Natural killer cell (primary cell): Measurements from ENCODE around the gene PLCH2. TPM values are rescaled to one million over a fixed set of nuclear protein-coding genes. Genes with fewer than 3 reads are reported as not detected.
"Not testable (repeated sequence)": the region's sequence is repeated elsewhere in the genome, so short reads cannot be mapped to it uniquely, and the experiment has no call there.

Experiments
- ATAC-seq, 3 donors: fragments of 150-1000 bp in 2 of 3; fragments of 200-7000 bp in 1 of 3; cut with Tn5 transposase; 1 replicate in 1 of 3; 2 replicates in 2 of 3; pipeline ENCODE4 v1.10.0; 2021; ENCODE audit warnings: mild to moderate bottlenecking in 2 of 3, moderate library complexity in 2 of 3
- DNase-seq, 2 donors: peaks; one replicate each; pipeline versions ENCODE4 v3.0.0 to v3.0.0-alpha.2; 2013 to 2021; ENCODE audit warnings: mixed read lengths in 1 of 2
- H3K27ac ChIP-seq: one replicate; pipeline ENCODE4 v1.5.1; 2013; ENCODE audit warnings: mild to moderate bottlenecking, low read length
- H3K27me3 ChIP-seq: one replicate; pipeline ENCODE4 v1.6.1; 2013; ENCODE audit warnings: low read length; ENCODE audit not compliant: control insufficient read depth, insufficient read depth
- H3K36me3 ChIP-seq: one replicate; pipeline ENCODE4 v1.6.1; 2013; ENCODE audit warnings: low read length; ENCODE audit not compliant: control insufficient read depth, insufficient read depth
- H3K4me1 ChIP-seq: one replicate; pipeline ENCODE4 v1.6.1; 2013; ENCODE audit warnings: low read length; ENCODE audit not compliant: control insufficient read depth, insufficient read depth
- H3K4me3 ChIP-seq: one replicate; pipeline ENCODE4 v1.5.1; 2013; ENCODE audit warnings: low read length
- H3K9me3 ChIP-seq: one replicate; pipeline ENCODE4 v1.6.1; 2013; ENCODE audit warnings: low read length; ENCODE audit not compliant: control insufficient read depth, insufficient read depth
- H3K27ac Mint-ChIP-seq, 2 donors: one replicate each; pipeline ENCODE4 v1.8.0; 2022; ENCODE audit warnings: mild to moderate bottlenecking in 2 of 2, mixed read lengths in 2 of 2, moderate library complexity in 1 of 2
- H3K27me3 Mint-ChIP-seq, 2 donors: one replicate each; pipeline ENCODE4 v1.8.0; 2022; ENCODE audit warnings: low read depth in 2 of 2, mixed read lengths in 2 of 2
- H3K36me3 Mint-ChIP-seq: one replicate; pipeline ENCODE4 v1.8.0; 2022; ENCODE audit warnings: mixed read lengths
- H3K4me1 Mint-ChIP-seq, 2 donors: one replicate each; pipeline ENCODE4 v1.8.0; 2022; ENCODE audit warnings: mixed read lengths in 2 of 2
- H3K4me3 Mint-ChIP-seq: one replicate; pipeline ENCODE4 v1.8.0; 2022; ENCODE audit warnings: mild to moderate bottlenecking, moderate library complexity, mixed read lengths
- H3K9me3 Mint-ChIP-seq, 2 donors: one replicate each; pipeline ENCODE4 v1.8.0; 2022; ENCODE audit warnings: mixed read lengths in 2 of 2
- WGBS: methylation state at CpG from one replicate; pipeline ENCODE4 v1.1.7; 2013; ENCODE audit warnings: missing lambda C conversion rate; ENCODE audit not compliant: insufficient coverage; 5-methylcytosine and 5-hydroxymethylcytosine counted together
- intact Hi-C: fragments of 100-400 bp; cut with micrococcal nuclease; formaldehyde crosslinking; loops from one replicate; pipeline ENCODE4 v1.14.2; 2022
- total RNA-seq, 4 donors: library from RNA; stranded (reverse); fragments of 120-200 nt in 1 of 4; gene quantifications; one replicate each; pipeline versions ENCODE4 v1.2.3 to v1.2.4, GENCODE V29; 2013 to 2022
- TF ChIP-seq, protein P1 (sequence below): fragments of 200-600 bp; IDR thresholded peaks from one replicate; pipeline ENCODE4 v1.8.0; 2022; ENCODE audit warnings: antibody characterized with exemption

Gene PLCH2
- total RNA-seq, 3 donors from 2014 or later (not counting 1 experiment from before 2014, with no cell fraction given) = 77.1 to 116 (median 106) TPM

DNA sequence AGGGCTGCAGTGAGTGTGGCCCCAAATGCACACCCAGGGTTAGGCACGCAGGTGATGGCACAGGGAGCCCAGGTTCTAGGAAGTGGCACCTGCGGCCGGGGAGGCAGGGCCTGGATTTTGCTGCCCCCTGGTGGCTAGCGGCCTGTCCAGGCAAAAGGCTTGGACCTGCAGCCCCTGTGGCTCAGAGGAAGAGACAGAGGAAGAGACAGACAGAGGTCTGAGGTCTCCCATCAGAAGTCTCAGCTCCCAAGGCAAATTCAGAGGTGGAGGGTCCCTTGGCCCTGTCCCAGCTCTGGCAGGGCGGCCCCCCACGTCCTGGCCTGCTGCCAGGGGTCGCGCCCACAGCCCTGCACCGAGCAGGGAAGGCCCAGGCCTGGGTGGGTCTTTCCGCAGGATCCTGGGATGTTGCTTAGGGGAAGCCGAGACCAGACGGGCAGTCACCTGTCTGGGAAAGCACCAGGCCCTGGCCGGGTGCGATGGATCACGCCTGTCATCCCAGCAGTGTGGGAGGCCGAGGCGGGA is 72.0 kb downstream of the PLCH2 start:
- WGBS = 2% methylated on average over 17 of the region's 17 CpGs
- Histone ChIP-seq H3K4me3 (peak overlapping the region; percentile 93), H3K4me1 (peaks cover 54% of the 10 kb centered on the region), H3K27ac (peak overlapping the region; percentile 97), H3K27me3 (no peaks in the 10 kb centered on the region), H3K9me3 (no peaks in the 10 kb centered on the region), H3K36me3 (no peaks in the 10 kb centered on the region)
- DNase-seq = peak; percentile 80 to 91
- intact Hi-C loops = loop anchor here (1.0 to 10.0 kb wide), 3 partner anchors 97 to 353 kb away; partner anchors contain the start of gene FAAP20
- Mint-ChIP-seq H3K27me3 (no peaks in the 10 kb centered on the region), H3K9me3 (no peaks in the 10 kb centered on the region), H3K27ac (peak overlapping the region; percentile 94 to 97), H3K4me3 (peak overlapping the region; percentile 94), H3K4me1 (peaks cover 0 to 31% of the 10 kb centered on the region in 2 donors), H3K36me3 (no peaks in the 10 kb centered on the region)
- TF ChIP-seq, protein P1, sequence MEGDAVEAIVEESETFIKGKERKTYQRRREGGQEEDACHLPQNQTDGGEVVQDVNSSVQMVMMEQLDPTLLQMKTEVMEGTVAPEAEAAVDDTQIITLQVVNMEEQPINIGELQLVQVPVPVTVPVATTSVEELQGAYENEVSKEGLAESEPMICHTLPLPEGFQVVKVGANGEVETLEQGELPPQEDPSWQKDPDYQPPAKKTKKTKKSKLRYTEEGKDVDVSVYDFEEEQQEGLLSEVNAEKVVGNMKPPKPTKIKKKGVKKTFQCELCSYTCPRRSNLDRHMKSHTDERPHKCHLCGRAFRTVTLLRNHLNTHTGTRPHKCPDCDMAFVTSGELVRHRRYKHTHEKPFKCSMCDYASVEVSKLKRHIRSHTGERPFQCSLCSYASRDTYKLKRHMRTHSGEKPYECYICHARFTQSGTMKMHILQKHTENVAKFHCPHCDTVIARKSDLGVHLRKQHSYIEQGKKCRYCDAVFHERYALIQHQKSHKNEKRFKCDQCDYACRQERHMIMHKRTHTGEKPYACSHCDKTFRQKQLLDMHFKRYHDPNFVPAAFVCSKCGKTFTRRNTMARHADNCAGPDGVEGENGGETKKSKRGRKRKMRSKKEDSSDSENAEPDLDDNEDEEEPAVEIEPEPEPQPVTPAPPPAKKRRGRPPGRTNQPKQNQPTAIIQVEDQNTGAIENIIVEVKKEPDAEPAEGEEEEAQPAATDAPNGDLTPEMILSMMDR = peak; percentile 89
- ATAC-seq = peak; percentile 16 to 45 (median 24)

DNA sequence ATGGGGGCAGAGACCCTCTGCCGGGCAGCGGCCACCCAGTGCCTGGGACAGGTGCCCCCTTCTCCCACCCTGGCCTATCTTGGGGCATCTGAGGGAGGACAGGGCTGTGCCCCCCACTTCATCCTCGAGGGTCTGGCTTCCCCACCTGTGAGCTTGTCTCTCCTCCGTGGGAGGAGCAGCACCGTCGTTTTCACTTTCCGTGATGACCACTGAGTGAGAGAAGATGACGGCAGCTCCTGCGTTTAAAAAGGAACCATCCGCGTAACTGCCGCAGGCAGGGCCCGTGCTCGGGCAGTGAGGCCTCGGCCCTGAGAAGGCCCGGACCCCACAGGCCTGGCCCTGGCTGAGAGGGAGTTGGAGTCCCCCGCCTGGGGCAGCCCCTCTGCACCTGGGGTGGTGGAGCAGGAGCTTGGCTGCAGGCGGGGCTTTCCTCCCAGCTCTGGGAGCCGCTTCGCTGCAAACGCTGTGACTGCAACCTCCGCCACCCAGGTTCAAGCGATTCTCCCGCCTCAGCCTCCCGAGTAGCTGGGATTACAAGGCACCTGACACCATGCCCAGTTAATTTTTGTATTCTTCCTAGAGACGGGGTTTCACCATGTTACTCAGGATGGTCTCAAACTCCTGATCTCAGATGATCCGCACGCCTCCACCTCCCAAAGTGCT is 73.4 kb downstream of the PLCH2 start:
- Histone ChIP-seq H3K27ac (peak overlapping the region; percentile 97), H3K4me1 (peaks cover 46% of the 10 kb centered on the region), H3K4me3 (peak overlapping the region; percentile 6)
- Mint-ChIP-seq H3K4me3 (peak overlapping the region; percentile 47), H3K4me1 (peaks cover 0 to 32% of the 10 kb centered on the region in 2 donors), H3K27ac (peak overlapping the region; percentile 94 to 97)
- intact Hi-C loops = loop anchor here (10.0 kb wide), 2 partner anchors 95 to 355 kb away; partner anchors contain the start of gene FAAP20
- H3K9me3 ChIP-seq, H3K27me3 ChIP-seq, H3K36me3 ChIP-seq, H3K9me3 Mint-ChIP-seq, H3K27me3 Mint-ChIP-seq, H3K36me3 Mint-ChIP-seq, DNase-seq, ATAC-seq: not testable (repeated sequence)
- WGBS = 62% methylated on average over 18 of the region's 28 CpGs

DNA sequence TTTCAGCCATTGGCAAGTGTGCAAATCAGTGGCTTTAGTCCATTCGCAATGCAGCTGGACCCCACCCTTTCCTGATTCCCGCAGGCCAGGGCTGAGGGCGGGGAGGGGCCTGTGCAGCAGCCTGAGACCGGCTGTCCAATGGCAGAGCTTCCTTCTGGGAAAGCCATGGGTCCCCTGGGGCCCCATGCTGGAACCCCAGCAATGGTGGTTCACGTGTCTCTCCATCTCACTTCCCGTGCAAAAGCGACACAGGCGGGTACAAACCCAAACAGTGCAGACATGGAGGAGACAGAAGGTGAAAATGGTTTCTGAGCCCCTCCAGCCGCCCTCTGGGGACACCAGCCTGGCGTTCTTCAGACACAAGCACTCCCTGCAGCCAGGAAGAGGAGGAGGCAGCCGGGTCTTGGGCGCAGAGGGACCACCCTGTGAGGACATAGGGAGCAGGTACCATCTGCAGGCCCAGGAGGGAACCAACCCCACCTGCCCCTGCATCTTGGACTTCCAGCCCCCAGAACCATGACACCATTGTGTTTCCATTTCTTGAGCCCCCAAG is 74.3 kb downstream of the PLCH2 start:
- H3K27me3 ChIP-seq, H3K36me3 Mint-ChIP-seq, H3K9me3 Mint-ChIP-seq, H3K36me3 ChIP-seq, H3K27me3 Mint-ChIP-seq, ATAC-seq, H3K4me3 Mint-ChIP-seq, DNase-seq, H3K4me3 ChIP-seq, intact Hi-C loops, H3K27ac ChIP-seq, H3K9me3 ChIP-seq: not testable (repeated sequence)
- WGBS = 76% methylated on average over 9 of the region's 12 CpGs
- Mint-ChIP-seq H3K27ac (peak overlapping the region; percentile 94 to 97), H3K4me1 (peaks cover under 1 to 37% of the 10 kb centered on the region in 2 donors)
- H3K4me1 ChIP-seq = peaks cover 50% of the 10 kb centered on the region

DNA sequence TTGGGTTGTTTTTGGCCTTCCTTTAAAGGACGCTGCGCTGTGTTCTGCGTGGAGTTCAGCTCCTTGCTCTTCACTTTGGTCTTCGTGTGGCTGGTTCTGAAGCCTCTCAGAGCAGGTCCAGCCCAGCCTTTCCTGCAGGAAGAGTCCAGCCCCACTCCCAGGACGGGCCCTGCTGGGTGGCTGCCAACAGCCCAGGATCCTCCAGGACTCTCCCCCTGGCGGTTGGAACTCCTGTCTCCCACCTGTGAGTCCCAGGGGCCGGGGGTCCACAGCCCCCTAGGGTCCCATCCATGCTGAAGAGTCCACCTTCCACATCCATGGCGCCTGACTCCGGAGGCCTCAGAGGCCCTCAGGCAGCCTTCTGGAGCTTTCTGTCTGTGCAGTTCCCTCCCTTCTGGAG is 75.5 kb downstream of the PLCH2 start:
- H3K27me3 ChIP-seq, DNase-seq, intact Hi-C loops, H3K27ac ChIP-seq, H3K4me3 Mint-ChIP-seq, H3K9me3 ChIP-seq, ATAC-seq, H3K27me3 Mint-ChIP-seq, H3K9me3 Mint-ChIP-seq, H3K36me3 Mint-ChIP-seq, H3K36me3 ChIP-seq, H3K4me3 ChIP-seq: not testable (repeated sequence)
- peak overlapping the region; percentile 22 to 50 for H3K27ac Mint-ChIP-seq
- peaks cover 11 to 48% of the 10 kb centered on the region in 2 donors for H3K4me1 Mint-ChIP-seq
- 96% methylated on average over 9 of the region's 9 CpGs for WGBS
- H3K4me1 ChIP-seq = peaks cover 51% of the 10 kb centered on the region
